ENCODE data around the gene STK24.
"Not testable (repeated sequence)": the region's sequence is repeated elsewhere in the genome, so short reads cannot be mapped to it uniquely, and the experiment has no call there.

STK24 gene

DNA sequence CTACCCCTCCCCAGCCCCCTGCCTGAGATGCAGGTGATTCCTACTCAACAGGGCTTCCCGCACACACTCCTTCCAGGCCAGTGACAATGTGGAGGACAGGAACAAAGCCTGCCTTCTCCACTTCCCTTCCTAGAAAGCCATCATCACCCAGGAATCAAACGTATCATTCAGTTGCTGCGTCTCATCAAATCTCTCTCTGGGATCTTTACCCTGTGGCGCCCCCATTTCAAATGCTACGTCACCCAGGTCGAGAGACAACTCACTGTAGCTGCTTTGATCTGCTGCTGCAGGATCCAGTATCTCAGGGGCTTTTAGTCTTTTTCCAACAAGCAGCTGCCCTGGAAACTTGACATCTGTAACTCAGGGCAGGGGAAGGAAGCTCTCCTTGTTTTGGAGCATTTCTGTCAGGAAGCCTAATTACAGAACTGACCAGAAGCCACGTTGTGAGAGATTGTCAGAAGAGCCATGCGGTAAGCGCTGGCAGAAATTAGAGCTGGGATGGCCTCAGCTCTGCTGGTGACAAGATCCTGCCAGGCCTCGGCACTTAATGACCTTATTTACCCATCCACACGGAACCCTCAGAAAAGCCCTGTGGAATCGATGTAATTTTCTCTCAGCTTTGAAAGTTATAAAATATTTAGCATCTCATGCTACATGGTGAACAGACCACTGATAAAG, 140.5 kb downstream of the STK24 start:
- DNase-seq (ENCODE audit: low read depth) = no peak

DNA sequence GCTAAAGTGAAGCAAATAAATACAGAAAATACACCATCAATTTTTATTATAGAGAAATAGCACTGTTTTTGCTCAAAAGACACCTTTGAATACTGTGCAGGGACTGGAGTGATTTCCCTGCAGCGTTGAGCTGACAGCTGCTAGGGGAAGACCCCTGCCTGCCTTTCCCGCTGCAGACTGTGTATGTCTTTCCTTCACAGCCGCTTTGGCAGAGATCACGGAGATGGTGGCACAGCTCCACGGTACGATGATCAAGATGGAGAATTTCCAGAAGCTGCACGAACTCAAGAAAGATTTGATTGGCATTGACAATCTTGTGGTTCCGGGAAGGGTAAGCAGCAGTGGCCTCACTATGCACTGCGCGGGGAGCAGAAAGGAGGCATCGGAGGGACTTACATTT, 141.5 kb downstream of the STK24 start:
- DNase-seq (ENCODE audit: low read depth) = no peak

DNA sequence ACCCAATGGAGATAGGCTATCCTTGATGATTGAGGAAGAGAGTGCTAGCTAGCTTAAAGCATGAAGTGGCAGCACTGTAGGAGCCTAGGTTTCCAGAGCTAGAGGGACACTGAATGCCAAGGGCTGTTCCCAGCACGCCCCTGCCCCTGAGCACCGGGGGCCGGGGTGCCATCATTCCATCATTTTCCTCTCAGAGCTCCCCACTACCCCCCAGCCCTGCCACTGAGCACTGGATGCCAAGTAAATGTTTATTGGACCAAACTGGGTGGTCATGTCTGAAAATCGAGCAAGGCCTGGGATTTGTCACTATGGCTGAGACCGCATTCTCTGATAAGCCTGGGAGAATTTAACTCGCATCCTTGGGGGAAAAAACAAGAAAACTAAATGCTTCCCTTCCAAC, 142.8 kb downstream of the STK24 start:
- no peak for DNase-seq (ENCODE audit: low read depth)

DNA sequence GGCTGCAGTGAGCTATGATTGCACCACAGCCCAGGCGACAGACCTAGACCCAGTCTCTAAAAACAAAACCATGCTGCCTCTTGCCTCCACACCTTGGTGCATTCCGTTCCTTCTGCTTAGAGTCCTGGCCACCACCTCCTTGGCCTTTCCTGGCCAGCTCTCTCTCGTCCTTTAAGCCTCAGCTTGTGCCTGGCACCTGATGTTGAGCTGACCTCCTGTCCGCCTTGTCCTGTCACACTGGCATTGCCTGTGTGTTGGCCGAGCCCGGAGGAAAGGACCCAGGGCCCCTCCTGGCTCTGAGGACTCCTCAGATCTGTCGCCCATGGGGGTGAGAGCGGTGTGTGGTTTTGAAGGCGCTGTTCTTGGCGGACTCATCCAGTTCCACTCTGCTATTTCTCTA, 143.3 kb downstream of the STK24 start:
- DNase-seq (ENCODE audit: low read depth) = no peak

DNA sequence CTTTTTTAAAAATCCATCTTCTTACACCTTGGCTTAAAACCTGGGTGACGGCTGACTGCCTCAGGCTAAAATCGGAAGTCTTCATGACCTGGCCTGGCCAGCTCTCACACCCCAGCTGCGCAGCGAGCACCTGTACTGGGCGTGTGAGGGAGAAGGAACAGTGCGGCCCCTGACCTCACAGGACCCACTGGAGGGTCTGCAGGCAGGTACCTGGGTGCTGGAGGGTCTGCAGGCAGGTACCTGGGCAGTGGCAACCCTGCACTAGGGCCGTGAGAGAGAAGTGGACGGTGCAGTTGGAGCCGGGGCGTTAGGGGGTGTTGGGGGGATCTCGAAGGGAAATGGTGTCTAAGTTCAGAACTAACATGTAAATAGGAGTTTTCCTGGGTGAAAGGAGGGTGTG, 144.3 kb downstream of the STK24 start:
- no peak for DNase-seq (ENCODE audit: low read depth)

DNA sequence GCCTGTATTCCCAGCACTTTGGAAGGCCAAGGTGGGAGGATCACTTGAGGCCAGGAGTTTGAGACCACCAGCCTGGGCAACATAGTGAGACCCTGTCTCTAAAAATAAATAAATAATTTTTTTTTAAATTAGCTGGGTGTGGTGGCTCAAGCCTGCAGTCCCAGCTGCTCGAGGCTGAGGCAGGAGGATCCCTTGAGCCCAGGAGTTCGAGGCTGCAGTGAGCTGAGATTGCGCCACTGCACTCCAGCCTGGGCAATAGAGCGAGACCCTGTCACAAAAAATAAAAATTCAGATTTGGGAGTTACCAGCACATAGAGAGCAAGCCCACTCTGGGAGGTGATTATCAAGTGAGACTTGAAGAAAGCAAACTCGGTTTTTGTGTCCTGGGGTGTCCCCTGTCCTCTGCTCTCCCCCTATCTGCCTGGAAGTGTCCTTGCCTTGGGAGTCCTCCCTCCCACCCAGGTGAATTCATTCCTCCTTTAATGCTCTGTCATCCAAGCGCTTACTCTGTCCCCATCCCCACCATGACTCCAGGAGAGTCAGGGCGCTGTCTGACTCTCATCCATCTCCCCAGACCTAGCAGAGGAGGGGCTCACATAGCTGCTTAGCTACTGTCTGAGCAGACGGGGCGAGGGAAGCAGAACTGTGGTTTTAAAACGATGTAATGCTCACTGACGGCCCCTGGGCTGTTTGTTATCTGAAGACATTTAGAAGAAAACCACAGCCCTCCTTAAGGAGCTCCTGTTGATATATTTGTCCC, 146.8 kb downstream of the STK24 start:
- no peak for DNase-seq (ENCODE audit: low read depth)

DNA sequence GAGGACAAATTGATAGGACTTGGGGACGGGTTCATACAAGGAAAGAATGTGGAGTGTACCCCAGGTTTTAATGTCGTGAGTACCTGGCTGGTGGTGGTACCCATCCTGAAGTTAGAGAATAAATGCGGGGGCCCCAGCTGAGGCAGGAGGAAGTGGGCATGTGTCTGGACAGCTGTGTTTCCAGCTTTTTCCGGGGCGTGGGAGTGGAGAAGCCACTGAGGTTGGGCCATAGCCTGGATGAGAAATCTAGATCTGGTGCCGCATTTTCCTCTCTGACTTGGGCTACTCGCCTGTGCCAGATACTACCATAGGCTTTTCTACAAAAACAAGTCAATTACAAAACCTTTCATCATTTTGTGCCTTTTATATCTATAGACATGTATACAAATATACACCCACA, 147.4 kb downstream of the STK24 start:
- no peak for DNase-seq (ENCODE audit: low read depth)

DNA sequence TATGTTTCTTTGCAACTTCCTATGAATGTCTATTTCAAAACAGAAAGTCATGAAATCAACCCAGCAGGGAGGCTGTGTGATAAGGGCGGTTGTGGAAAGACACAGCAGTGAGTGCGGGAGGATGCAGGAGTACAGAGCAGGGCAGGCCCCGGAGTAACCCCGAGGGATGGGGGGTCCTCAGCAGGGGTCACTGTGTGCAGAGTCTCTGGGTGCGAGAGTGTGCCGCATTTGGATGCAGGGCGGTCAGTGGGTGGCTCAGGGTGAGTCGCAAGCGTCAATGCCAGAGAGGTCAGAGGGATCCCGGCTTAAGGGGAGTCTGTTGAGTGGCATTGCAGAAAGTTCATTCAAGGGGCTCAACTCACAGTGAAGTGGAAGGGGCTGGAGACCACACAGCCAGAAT, 147.8 kb downstream of the STK24 start:
- DNase-seq (ENCODE audit: low read depth) = no peak

DNA sequence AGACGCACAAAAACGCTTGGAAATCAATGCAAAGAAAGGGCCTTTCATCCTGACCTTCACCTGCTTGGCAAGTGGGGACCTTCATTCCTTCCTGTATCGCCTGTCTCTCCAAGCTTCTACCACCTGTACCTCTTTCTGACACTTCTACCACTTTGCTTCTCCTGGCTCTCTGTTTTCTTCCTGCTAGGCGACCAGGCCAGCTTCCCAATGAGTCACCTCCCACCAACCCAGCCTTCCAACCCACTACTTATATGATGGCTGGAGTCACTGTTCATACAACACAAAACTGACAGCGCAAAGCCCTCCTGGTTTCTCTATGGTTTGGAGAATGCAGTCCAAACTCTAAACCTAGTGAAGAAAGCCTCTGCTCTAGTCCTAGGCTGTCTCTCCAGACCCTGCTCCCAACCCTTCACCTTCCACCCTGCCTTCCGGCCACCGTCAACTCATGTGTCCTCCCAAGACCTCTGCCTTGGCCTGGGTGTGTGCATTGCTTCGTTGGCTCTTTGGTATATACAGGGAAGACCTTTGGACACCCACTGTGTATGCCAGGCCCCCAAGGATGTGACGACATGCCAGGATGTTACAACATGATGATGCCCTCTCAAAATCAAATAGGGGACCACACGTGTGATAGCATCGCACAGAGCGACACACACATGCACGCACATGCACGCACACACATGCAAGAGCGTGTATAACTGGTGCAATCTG, 148.5 kb downstream of the STK24 start:
- DNase-seq (ENCODE audit: low read depth) = no peak

DNA sequence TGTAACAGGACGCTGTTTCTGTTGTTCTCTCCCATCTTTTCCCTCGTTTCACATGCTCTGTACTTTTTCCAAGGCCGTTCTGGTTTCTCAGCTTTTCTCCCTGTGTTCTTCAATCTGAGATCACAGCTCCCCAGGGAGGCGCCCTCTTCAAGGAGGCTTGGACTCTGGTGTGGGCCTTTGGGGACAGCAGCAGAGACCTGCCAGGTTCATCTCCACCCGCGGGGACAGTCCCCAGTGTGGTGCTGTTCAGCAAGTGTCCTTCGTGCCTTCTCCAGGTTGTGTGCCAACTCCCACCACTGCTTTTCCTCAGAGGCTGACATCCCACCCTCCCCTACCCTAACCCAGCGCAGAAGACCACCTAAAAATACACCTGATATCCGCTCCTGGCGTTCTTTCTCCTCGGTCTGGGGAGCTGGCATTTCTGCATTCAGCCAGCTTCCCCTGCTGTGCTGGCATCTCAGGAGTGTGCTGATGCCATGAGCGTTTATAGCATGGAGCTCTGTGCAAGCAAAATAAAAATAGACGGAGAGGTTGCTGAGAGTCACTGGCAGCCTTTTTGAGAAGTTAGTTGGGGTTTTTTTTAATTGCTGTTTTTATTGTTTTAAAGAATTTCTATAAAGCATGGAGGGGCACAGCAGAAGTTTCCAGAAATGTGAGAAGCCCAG, 149.4 kb downstream of the STK24 start:
- DNase-seq (ENCODE audit: low read depth) = no peak

DNA sequence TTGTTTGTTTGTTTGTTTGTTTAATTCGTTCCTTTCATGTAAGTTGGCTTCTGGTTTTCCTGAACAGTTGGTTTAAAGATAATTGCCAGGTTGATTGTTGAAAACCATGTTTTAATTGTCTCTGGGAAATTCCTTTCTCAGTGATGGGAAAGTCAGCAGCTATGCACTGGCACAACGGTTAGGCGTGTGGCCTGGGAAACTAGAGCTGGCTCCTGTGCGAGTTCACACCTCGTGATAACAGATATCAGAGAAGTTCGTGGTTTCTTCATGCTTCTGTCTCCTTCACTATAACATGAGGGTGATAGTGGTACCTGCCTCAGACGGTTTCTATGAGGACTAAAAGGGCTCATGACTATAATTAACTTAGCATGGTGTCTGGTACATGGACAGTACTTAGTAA, 153.5 kb downstream of the STK24 start:
- DNase-seq (ENCODE audit: low read depth) = no peak

DNA sequence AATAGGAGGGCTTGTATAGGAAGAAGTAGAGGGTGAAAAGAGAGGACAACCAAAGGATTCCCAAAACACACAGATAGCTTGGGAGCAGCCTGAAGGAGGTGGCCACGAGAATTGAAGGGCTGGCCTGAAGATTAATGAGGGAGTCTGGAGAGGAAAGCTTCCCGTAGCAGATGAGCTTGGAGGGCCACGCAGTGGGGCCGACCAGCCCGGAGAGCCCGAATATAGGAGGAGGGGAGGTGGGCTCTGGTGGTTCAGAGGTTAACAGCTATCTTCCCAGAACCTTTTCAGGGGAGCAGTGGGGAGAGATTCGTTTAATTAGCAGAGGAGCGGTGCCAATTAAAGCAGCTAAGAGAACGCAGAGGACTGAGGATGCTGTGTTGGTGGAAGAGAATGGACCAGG, 154.9 kb downstream of the STK24 start:
- no peak for DNase-seq (ENCODE audit: low read depth)

DNA sequence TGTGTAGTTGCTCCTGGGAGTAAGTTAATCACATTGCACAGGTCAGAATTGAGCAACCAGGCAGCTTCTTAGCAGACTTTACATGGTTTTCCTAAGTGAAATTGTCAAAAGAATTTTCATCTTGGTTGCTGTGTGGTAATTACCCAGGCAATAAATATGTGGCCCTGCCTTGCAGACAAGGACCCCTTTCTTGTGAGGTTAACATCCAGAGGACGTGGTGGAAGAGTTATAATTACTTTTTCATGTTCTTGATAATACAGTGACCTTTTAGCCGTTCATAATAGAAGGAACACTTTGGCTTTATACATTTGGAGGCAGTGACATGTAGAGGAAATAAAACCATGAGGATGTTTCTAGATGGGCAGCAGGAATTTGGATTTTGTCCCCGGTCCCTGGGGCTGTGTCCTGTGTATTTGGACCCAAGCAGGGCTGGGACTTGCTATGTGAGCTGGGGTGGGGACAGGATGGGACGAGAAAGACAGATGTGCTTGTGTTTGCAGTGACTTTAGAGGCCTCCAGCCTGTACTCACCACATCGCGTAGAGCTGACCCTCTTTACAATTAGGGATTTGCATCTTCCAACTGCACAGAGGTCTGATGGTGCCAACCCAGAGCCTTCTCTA, 156.2 kb downstream of the STK24 start:
- DNase-seq (ENCODE audit: low read depth) = no peak

DNA sequence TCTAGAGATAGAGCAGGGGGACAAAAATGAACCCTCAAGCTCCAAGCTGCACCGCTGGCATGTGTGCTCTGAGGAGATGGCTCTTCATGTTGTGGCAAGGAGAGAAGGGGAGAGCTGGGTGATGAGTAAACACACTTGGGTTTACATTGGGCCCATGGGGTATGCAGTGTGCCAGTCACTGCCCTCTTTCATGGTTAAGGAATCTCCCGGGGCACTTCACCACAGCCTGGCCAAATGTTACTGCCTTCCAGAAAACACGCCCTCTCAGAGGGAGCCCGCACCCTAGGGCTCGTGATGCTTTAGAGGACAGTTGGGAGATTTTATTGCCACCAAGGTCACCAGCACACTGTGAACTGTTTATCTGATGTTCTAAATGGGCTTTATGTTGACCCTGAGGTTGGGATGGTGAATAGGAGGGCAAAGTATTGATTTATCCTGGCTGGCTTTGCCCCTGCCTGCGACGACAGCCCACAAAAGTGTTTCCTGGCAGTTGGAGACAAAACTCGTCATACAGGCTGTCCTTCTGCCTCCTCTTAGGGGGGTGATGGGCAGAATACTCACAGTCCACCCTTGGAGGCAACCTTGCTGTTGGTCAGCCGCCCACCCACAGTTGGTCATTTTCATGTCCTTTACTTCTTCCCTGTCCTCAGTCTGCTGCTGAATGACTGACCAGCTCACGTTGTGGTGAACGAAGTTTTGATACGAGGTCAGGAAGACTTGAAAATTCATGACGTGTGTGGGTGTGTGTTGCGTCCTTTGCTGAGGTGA, 156.9 kb downstream of the STK24 start:
- DNase-seq (ENCODE audit: low read depth) = no peak

DNA sequence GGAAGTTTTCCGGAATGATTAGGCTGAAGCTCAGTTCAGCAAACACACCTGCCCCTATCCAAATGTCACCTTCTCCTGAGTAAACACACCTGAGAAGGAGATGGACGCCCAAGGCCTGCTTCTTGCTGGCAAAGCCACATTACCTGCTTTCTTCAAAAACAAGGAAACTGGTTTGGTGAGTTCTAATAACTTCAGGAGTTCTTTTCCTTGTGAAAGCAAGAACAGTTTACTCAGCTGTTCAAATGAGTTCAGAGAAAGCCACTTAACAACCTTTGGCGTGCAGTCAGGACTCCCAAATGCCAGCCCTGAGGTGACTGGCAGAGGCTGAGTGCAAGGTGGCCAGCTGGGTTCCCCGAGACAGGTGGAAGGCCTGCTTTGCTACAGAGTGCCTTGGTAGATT, 160.5 kb downstream of the STK24 start:
- DNase-seq (ENCODE audit: low read depth) = no peak

DNA sequence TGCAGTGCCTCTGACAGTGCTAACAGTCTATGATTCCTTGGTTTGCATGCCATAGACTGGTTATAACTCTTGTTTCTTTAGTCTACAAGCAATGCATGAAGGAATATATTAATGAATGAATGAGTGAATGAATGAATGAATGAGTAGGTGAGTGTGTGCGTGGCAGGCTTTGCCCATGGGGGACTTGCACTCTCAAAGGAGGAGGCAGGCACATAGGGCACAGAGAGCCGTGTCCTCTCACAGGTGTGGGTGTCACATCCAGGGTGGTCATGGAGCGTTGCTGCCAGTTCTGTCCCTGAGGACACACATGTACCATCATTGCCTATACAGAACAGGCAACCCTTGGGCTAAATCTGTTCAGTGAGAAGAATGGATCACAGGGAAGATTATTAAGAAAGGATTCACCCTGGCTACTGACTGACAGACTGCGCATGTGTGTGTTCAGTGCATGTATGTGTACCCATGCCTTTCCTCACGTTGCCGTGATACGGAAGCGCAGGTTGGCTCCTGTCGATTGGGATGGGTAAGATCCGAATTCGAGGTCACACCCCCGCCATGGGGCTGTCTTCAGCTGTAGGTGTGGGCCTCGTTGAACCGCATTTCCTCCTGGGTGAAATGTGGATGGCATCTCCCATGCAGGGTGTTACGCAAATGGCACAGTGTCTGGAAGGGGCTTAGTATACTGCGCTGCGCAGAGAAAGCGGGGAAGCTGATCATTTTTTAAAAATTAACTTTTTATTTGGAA, 161.4 kb downstream of the STK24 start:
- no peak for DNase-seq (ENCODE audit: low read depth)

DNA sequence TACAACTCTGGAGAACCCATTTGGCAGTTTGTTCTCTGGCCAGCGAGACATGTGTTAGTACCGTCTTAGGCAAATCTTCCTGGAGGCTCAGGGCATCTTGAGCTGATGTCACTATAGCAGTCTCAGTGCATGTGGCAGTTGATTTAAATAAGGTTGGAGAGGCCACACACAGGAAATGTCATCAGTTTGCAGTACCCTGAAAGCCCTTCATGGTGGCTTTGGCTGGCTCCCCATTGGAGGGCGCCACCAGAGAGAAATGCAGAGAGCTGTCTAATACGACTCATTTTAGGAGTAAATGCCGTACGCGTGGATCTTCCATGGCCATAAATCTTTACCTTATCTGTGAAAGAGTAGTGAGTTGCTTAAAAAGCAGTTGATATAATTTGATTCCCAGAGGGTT, 163.1 kb downstream of the STK24 start:
- no peak for DNase-seq (ENCODE audit: low read depth)

DNA sequence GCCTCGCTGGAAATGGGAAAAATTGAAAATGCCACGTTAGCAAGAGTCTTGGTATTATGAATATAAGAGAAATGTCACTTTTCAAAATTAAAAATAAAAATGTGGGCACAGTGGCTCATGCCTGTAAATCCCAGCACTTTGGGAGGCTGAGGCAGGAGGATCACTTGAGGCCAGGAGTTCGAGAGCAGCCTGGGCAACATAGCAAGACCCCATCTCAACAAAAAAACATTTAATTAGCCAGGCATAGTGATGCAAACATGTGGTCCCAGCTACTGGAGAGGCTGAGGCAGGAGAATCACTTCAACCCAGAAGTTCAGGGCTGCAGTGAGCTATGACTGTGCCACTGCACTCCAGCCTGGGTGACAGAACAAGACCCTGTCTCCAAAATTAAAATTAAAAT, 163.6 kb downstream of the STK24 start:
- DNase-seq (ENCODE audit: low read depth) = not testable (repeated sequence)

DNA sequence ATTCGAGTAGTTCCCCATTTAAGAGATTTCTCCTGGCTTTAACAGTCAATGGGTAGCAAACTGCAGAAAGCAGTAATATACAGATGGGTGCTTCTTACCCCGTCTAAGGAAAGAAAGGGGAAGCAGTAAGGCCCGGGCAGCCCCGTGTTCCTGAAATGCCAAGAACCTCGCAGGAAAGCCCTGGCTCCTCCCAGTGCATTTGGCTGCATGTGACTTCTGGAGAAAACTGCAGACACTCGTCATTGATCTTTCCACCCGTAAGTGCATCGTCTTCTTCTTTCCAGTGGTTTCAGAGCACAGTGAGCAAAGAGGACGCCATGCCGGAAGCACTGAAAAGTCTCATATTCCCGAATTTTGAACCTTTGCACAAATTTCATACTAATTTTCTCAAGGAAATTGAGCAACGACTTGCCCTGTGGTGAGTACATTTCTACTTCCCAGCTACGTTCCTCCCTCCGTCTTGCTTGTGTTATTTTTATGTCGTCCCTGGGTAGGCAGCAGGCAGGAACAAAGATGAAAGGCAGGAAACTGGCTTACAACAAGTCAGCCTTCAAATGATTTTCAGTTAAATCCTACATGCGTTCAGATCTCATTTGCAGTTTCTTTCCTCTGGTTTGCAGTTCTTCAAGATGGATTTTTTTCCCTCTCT, 165.2 kb downstream of the STK24 start:
- no peak for DNase-seq (ENCODE audit: low read depth)

DNA sequence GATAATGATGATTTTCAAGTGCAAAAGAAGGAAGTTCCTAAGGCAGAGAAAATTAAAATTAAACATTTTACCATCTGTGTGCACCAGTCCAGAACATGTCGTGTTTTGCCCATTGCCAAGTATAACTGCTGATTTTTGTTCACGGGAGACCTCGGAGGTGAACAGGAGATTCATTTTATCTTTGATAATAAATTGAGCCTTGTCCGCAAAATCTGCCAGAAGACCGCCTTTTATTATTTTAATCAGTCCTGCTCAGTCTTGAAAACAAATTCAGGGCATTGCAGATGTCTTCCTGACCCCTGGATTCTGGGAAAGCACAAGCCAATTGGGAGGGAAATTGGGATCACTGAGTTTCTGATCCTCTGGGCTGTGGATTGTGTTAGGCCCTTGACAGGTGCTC, 165.9 kb downstream of the STK24 start:
- no peak for DNase-seq (ENCODE audit: low read depth)

All from stimulated activated CD8-positive, alpha-beta memory T cell treated with anti-CD3 and anti-CD28 coated beads, Interleukin-15, amount 100 ng/mL, for 1 hour (primary cell).